NCI-H1694 (cell line): ENCODE data around the gene BDKRB1.
A peak's percentile ranks its signal among the peaks of the same experiment; 100 is the strongest.
"Not testable (repeated sequence)": the region's sequence is repeated elsewhere in the genome, so short reads cannot be mapped to it uniquely, and the experiment has no call there.

Source experiments
- DNase-seq: peaks from one replicate; lab custom pipeline; 2025; lab: John Stamatoyannopoulos, UW

BDKRB1 gene

GRCh38 chr14:96233661-96234060 lies 22.3 kb upstream of the BDKRB1 start:
- no peak for DNase-seq

- DNase-seq, result no peak
Observed at GRCh38 chr14:96235426-96235825, 20.6 kb upstream of the BDKRB1 start.

GRCh38 chr14:96237641-96238040 lies 18.4 kb upstream of the BDKRB1 start:
- no peak for DNase-seq

- no peak for DNase-seq
Observed at GRCh38 chr14:96238676-96239265, 17.2 kb upstream of the BDKRB1 start.

GRCh38 chr14:96239711-96240141 lies 16.3 kb upstream of the BDKRB1 start:
- DNase-seq, result no peak

GRCh38 chr14:96240641-96241040 lies 15.4 kb upstream of the BDKRB1 start:
- DNase-seq, result no peak

- no peak for DNase-seq
Observed at GRCh38 chr14:96242126-96242525, 13.9 kb upstream of the BDKRB1 start.

GRCh38 chr14:96243785-96244184 lies 12.2 kb upstream of the BDKRB1 start:
- DNase-seq, result peak; percentile 46

GRCh38 chr14:96245074-96245473 lies 10.9 kb upstream of the BDKRB1 start:
- not testable (repeated sequence) for DNase-seq

- no peak for DNase-seq
Observed at GRCh38 chr14:96245710-96246538, 10.1 kb upstream of the BDKRB1 start.

GRCh38 chr14:96246539-96246847 lies 9.5 kb upstream of the BDKRB1 start:
- no peak for DNase-seq

- no peak for DNase-seq
Observed at GRCh38 chr14:96247031-96247430, 9.0 kb upstream of the BDKRB1 start.

GRCh38 chr14:96249029-96249428 lies 7.0 kb upstream of the BDKRB1 start:
- no peak for DNase-seq

- DNase-seq, result no peak
Observed at GRCh38 chr14:96250485-96250884, 5.5 kb upstream of the BDKRB1 start.

GRCh38 chr14:96251656-96252155 lies 4.3 kb upstream of the BDKRB1 start:
- DNase-seq, result no peak

GRCh38 chr14:96252323-96252998 lies 3.5 kb upstream of the BDKRB1 start:
- DNase-seq, result peak; percentile 81

- peak; percentile 97 for DNase-seq
Observed at GRCh38 chr14:96252999-96253539, 2.9 kb upstream of the BDKRB1 start.

- DNase-seq, result no peak
Observed at GRCh38 chr14:96254687-96255086, 1.3 kb upstream of the BDKRB1 start.

GRCh38 chr14:96256407-96256806 lies 397 bp downstream of the BDKRB1 start:
- no peak for DNase-seq

GRCh38 chr14:96257056-96257455 lies 1.0 kb downstream of the BDKRB1 start:
- DNase-seq, result no peak

GRCh38 chr14:96257900-96258299 lies 1.9 kb downstream of the BDKRB1 start:
- DNase-seq, result no peak

- peak; percentile 33 for DNase-seq
Observed at GRCh38 chr14:96260341-96260821, 4.4 kb downstream of the BDKRB1 start.

GRCh38 chr14:96261053-96261452 lies 5.0 kb downstream of the BDKRB1 start:
- DNase-seq, result peak; percentile 73
